Stimulated activated CD4-positive, alpha-beta T cell treated with anti-CD3 and anti-CD28 coated beads, Interleukin-2, amount 100 ng/mL, for 48 hours (primary cell): ENCODE data around the gene SOX2.

ENCODE experiments used
- DNase-seq, 2 donors: peaks; one replicate each; pipeline ENCODE4 v3.0.0-alpha.2; 2020

SOX2 gene

GRCh38 chr3:181711325-181712135 is at the start of gene SOX2:
Gene SOX2, plus strand, starts transcription at chr3:181711925. Its CDS starts 436 bp downstream, at chr3:181712361.
- DNase-seq, result no peak

GRCh38 chr3:181683563-181683962 is 28.2 kb upstream of the SOX2 start:
- no peak for DNase-seq

GRCh38 chr3:181687190-181687589 is 24.5 kb upstream of the SOX2 start:
- DNase-seq, result no peak

GRCh38 chr3:181687731-181688130 is 24.0 kb upstream of the SOX2 start:
- DNase-seq, result no peak

- no peak for DNase-seq
Measured at GRCh38 chr3:181689546-181689945, 22.2 kb upstream of the SOX2 start.

GRCh38 chr3:181690769-181691168 is 21.0 kb upstream of the SOX2 start:
- DNase-seq, result no peak

GRCh38 chr3:181691901-181692300 is 19.8 kb upstream of the SOX2 start:
- DNase-seq, result no peak

- DNase-seq, result no peak
Measured at GRCh38 chr3:181692311-181693145, 19.2 kb upstream of the SOX2 start.

GRCh38 chr3:181693280-181693679 is 18.4 kb upstream of the SOX2 start:
- no peak for DNase-seq

- DNase-seq, result no peak
Measured at GRCh38 chr3:181694805-181695660, 16.7 kb upstream of the SOX2 start.

- DNase-seq, result no peak
Measured at GRCh38 chr3:181695661-181696491, 15.8 kb upstream of the SOX2 start.

- no peak for DNase-seq
Measured at GRCh38 chr3:181696626-181697230, 15.0 kb upstream of the SOX2 start.

- no peak for DNase-seq
Measured at GRCh38 chr3:181698263-181698954, 13.3 kb upstream of the SOX2 start.

GRCh38 chr3:181699171-181699903 is 12.4 kb upstream of the SOX2 start:
- no peak for DNase-seq

- DNase-seq, result peak; percentile 41 to 42
Measured at GRCh38 chr3:181700168-181701087, 11.3 kb upstream of the SOX2 start.

GRCh38 chr3:181701096-181701495 is 10.6 kb upstream of the SOX2 start:
- DNase-seq, result no peak

GRCh38 chr3:181703601-181704420 is 7.9 kb upstream of the SOX2 start:
- DNase-seq, result no peak

- DNase-seq, result no peak
Measured at GRCh38 chr3:181704421-181705085, 7.2 kb upstream of the SOX2 start.
